ENCODE data around the gene PGLYRP4. TPM values are rescaled to one million over a fixed set of nuclear protein-coding genes. Genes with fewer than 3 reads are reported as not detected.

PGLYRP4 gene
- total RNA-seq = not detected
- polyA plus RNA-seq = not detected
- long read RNA-seq, donor 1 = 0 reads
- long read RNA-seq, donor 2 = 0 reads

GRCh38 chr1:153348511-153349362, at the start of gene PGLYRP4:
PGLYRP4 (minus strand) TSS chr1:153348841; CDS start chr1:153347932, 909 bp downstream.
- WGBS, 2 donors = 62 to 65% methylated on average over 10 of the region's 10 CpGs
- ATAC-seq (ENCODE audit: low FRiP score) (no peak), DNase-seq (no peak)
- Histone ChIP-seq H3K9me3 (ENCODE audit: control insufficient read depth, low read length) (no peaks in the 10 kb centered on the region), H3K4me1 (ENCODE audit: control insufficient read depth in 1 of 2, insufficient read depth in 2 of 2, low read length in 2 of 2) (no peaks in the 10 kb centered on the region), H3K27me3 (ENCODE audit: control insufficient read depth in 1 of 2, insufficient read depth in 2 of 2, low read length in 1 of 2) (no peaks in the 10 kb centered on the region), H3K36me3 (ENCODE audit: control insufficient read depth in 1 of 2, insufficient read depth in 2 of 2, low read length in 1 of 2) (no peaks in the 10 kb centered on the region), H3K4me3 (ENCODE audit: low read length in 2 of 2) (no peak within 1 kb of the TSS), H3K27ac (ENCODE audit: low read depth in 1 of 2, low read length in 2 of 2) (no peak within 1 kb of the TSS)
- intact Hi-C loops (cut with DNase I) = no loop called here

- Histone ChIP-seq H3K27me3 (ENCODE audit: control insufficient read depth in 1 of 2, insufficient read depth in 2 of 2, low read length in 1 of 2) (no peaks in the 10 kb centered on the region), H3K4me1 (ENCODE audit: control insufficient read depth in 1 of 2, insufficient read depth in 2 of 2, low read length in 2 of 2) (no peaks in the 10 kb centered on the region), H3K9me3 (ENCODE audit: control insufficient read depth, low read length) (no peaks in the 10 kb centered on the region), H3K27ac (ENCODE audit: low read depth in 1 of 2, low read length in 2 of 2) (no peak overlapping the region), H3K36me3 (ENCODE audit: control insufficient read depth in 1 of 2, insufficient read depth in 2 of 2, low read length in 1 of 2) (no peaks in the 10 kb centered on the region), H3K4me3 (ENCODE audit: low read length in 2 of 2) (no peak overlapping the region)
- DNase-seq (no peak), ATAC-seq (ENCODE audit: low FRiP score) (no peak)
- intact Hi-C loops (cut with DNase I) = loop anchor here in 1 of 2 donors (5.0 kb wide), 1 partner anchor 99 kb away; no protein-coding TSS in a partner anchor
- 84 to 94% methylated on average over 5 to 6 of the region's 6 CpGs for WGBS, 2 donors
Measured at GRCh38 chr1:153397924-153398651, 49.4 kb upstream of the PGLYRP4 start.

GRCh38 chr1:153397051-153397923, 48.6 kb upstream of the PGLYRP4 start:
- Histone ChIP-seq H3K9me3 (ENCODE audit: control insufficient read depth, low read length) (no peaks in the 10 kb centered on the region), H3K4me3 (ENCODE audit: low read length in 2 of 2) (no peak overlapping the region), H3K27me3 (ENCODE audit: control insufficient read depth in 1 of 2, insufficient read depth in 2 of 2, low read length in 1 of 2) (no peaks in the 10 kb centered on the region), H3K27ac (ENCODE audit: low read depth in 1 of 2, low read length in 2 of 2) (no peak overlapping the region), H3K36me3 (ENCODE audit: control insufficient read depth in 1 of 2, insufficient read depth in 2 of 2, low read length in 1 of 2) (no peaks in the 10 kb centered on the region), H3K4me1 (ENCODE audit: control insufficient read depth in 1 of 2, insufficient read depth in 2 of 2, low read length in 2 of 2) (no peaks in the 10 kb centered on the region)
- intact Hi-C loops (cut with DNase I) = loop anchor here in 1 of 2 donors (5.0 kb wide), 1 partner anchor 100 kb away; no protein-coding TSS in a partner anchor
- DNase-seq = no peak
- ATAC-seq (ENCODE audit: low FRiP score) = no peak
- WGBS, 2 donors = 87 to 89% methylated on average over 19 of the region's 19 CpGs

GRCh38 chr1:153396461-153396860, 47.8 kb upstream of the PGLYRP4 start:
- 91 to 93% methylated on average over 6 of the region's 6 CpGs for WGBS, 2 donors
- no peak for ATAC-seq (ENCODE audit: low FRiP score)
- H3K9me3 ChIP-seq (ENCODE audit: control insufficient read depth, low read length) = no peaks in the 10 kb centered on the region
- no peaks in the 10 kb centered on the region for H3K36me3 ChIP-seq (ENCODE audit: control insufficient read depth in 1 of 2, insufficient read depth in 2 of 2, low read length in 1 of 2)
- no peaks in the 10 kb centered on the region for H3K4me1 ChIP-seq (ENCODE audit: control insufficient read depth in 1 of 2, insufficient read depth in 2 of 2, low read length in 2 of 2)
- intact Hi-C loops (cut with DNase I) = loop anchor here in 1 of 2 donors (5.0 kb wide), 1 partner anchor 101 kb away; no protein-coding TSS in a partner anchor
- no peak for DNase-seq
- H3K4me3 ChIP-seq (ENCODE audit: low read length in 2 of 2) = no peak overlapping the region
- H3K27ac ChIP-seq (ENCODE audit: low read depth in 1 of 2, low read length in 2 of 2) = no peak overlapping the region
- no peaks in the 10 kb centered on the region for H3K27me3 ChIP-seq (ENCODE audit: control insufficient read depth in 1 of 2, insufficient read depth in 2 of 2, low read length in 1 of 2)

GRCh38 chr1:153395776-153396175, 47.1 kb upstream of the PGLYRP4 start:
- Histone ChIP-seq H3K4me3 (ENCODE audit: low read length in 2 of 2) (no peak overlapping the region), H3K27ac (ENCODE audit: low read depth in 1 of 2, low read length in 2 of 2) (no peak overlapping the region), H3K36me3 (ENCODE audit: control insufficient read depth in 1 of 2, insufficient read depth in 2 of 2, low read length in 1 of 2) (no peaks in the 10 kb centered on the region), H3K9me3 (ENCODE audit: control insufficient read depth, low read length) (no peaks in the 10 kb centered on the region), H3K27me3 (ENCODE audit: control insufficient read depth in 1 of 2, insufficient read depth in 2 of 2, low read length in 1 of 2) (no peaks in the 10 kb centered on the region), H3K4me1 (ENCODE audit: control insufficient read depth in 1 of 2, insufficient read depth in 2 of 2, low read length in 2 of 2) (no peaks in the 10 kb centered on the region)
- no peak for DNase-seq
- intact Hi-C loops (cut with DNase I) = loop anchor here in 1 of 2 donors (5.0 kb wide), 1 partner anchor 102 kb away; no protein-coding TSS in a partner anchor
- no peak for ATAC-seq (ENCODE audit: low FRiP score)
- 89 to 94% methylated on average over 6 of the region's 6 CpGs for WGBS, 2 donors

- Histone ChIP-seq H3K4me3 (ENCODE audit: low read length in 2 of 2) (no peak overlapping the region), H3K4me1 (ENCODE audit: control insufficient read depth in 1 of 2, insufficient read depth in 2 of 2, low read length in 2 of 2) (no peaks in the 10 kb centered on the region), H3K27me3 (ENCODE audit: control insufficient read depth in 1 of 2, insufficient read depth in 2 of 2, low read length in 1 of 2) (no peaks in the 10 kb centered on the region), H3K36me3 (ENCODE audit: control insufficient read depth in 1 of 2, insufficient read depth in 2 of 2, low read length in 1 of 2) (no peaks in the 10 kb centered on the region), H3K9me3 (ENCODE audit: control insufficient read depth, low read length) (no peaks in the 10 kb centered on the region), H3K27ac (ENCODE audit: low read depth in 1 of 2, low read length in 2 of 2) (no peak overlapping the region)
- intact Hi-C loops (cut with DNase I) = loop anchor here in 1 of 2 donors (5.0 kb wide), 1 partner anchor 102 kb away; no protein-coding TSS in a partner anchor
- 69 to 78% methylated on average over 7 of the region's 7 CpGs for WGBS, 2 donors
- peak in 1 of 2 donors; percentile 52 for DNase-seq
- no peak for ATAC-seq (ENCODE audit: low FRiP score)
Measured at GRCh38 chr1:153395136-153395685, 46.6 kb upstream of the PGLYRP4 start.

- no peaks in the 10 kb centered on the region for H3K4me1 ChIP-seq (ENCODE audit: control insufficient read depth in 1 of 2, insufficient read depth in 2 of 2, low read length in 2 of 2)
- no peaks in the 10 kb centered on the region for H3K9me3 ChIP-seq (ENCODE audit: control insufficient read depth, low read length)
- no peaks in the 10 kb centered on the region for H3K27me3 ChIP-seq (ENCODE audit: control insufficient read depth in 1 of 2, insufficient read depth in 2 of 2, low read length in 1 of 2)
- WGBS, 2 donors = 81 to 86% methylated on average over 5 of the region's 5 CpGs
- H3K4me3 ChIP-seq (ENCODE audit: low read length in 2 of 2) = no peak overlapping the region
- ATAC-seq (ENCODE audit: low FRiP score) (no peak), DNase-seq (no peak)
- intact Hi-C loops (cut with DNase I) = no loop called here
- no peak overlapping the region for H3K27ac ChIP-seq (ENCODE audit: low read depth in 1 of 2, low read length in 2 of 2)
- H3K36me3 ChIP-seq (ENCODE audit: control insufficient read depth in 1 of 2, insufficient read depth in 2 of 2, low read length in 1 of 2) = no peaks in the 10 kb centered on the region
Measured at GRCh38 chr1:153394391-153394790, 45.8 kb upstream of the PGLYRP4 start.

- Histone ChIP-seq H3K27ac (ENCODE audit: low read depth in 1 of 2, low read length in 2 of 2) (no peak overlapping the region), H3K36me3 (ENCODE audit: control insufficient read depth in 1 of 2, insufficient read depth in 2 of 2, low read length in 1 of 2) (no peaks in the 10 kb centered on the region), H3K4me3 (ENCODE audit: low read length in 2 of 2) (no peak overlapping the region), H3K4me1 (ENCODE audit: control insufficient read depth in 1 of 2, insufficient read depth in 2 of 2, low read length in 2 of 2) (no peaks in the 10 kb centered on the region), H3K9me3 (ENCODE audit: control insufficient read depth, low read length) (no peaks in the 10 kb centered on the region), H3K27me3 (ENCODE audit: control insufficient read depth in 1 of 2, insufficient read depth in 2 of 2, low read length in 1 of 2) (no peaks in the 10 kb centered on the region)
- 85 to 88% methylated on average over 6 of the region's 6 CpGs for WGBS, 2 donors
- intact Hi-C loops (cut with DNase I) = no loop called here
- ATAC-seq (ENCODE audit: low FRiP score) = no peak
- no peak for DNase-seq
Measured at GRCh38 chr1:153393926-153394325, 45.3 kb upstream of the PGLYRP4 start.
